SW480 (cell line): Measurements from ENCODE around the gene GAK.

Experiments used
- DNase-seq: peaks from one replicate; pipeline ENCODE4 v3.0.0-alpha.2; 2016; ENCODE audit warnings: low spot score

GAK gene

GRCh38 chr4:869776-870175 lies 62.3 kb downstream of the GAK start:
- no peak for DNase-seq

GRCh38 chr4:868421-868820 lies 63.7 kb downstream of the GAK start:
- DNase-seq = no peak

- DNase-seq = no peak
Observed at GRCh38 chr4:867526-868250, 64.4 kb downstream of the GAK start.

GRCh38 chr4:866761-867390 lies 65.2 kb downstream of the GAK start:
- no peak for DNase-seq

GRCh38 chr4:866068-866760 lies 65.9 kb downstream of the GAK start:
- no peak for DNase-seq

- DNase-seq = no peak
Observed at GRCh38 chr4:865572-865971, 66.5 kb downstream of the GAK start.

GRCh38 chr4:865121-865465 lies 67.0 kb downstream of the GAK start:
- DNase-seq = no peak

- DNase-seq = no peak
Observed at GRCh38 chr4:864456-865120, 67.5 kb downstream of the GAK start.

- DNase-seq = no peak
Observed at GRCh38 chr4:860561-860960, 71.6 kb downstream of the GAK start.

GRCh38 chr4:859496-859895 lies 72.6 kb downstream of the GAK start:
- no peak for DNase-seq

GRCh38 chr4:858831-859451 lies 73.2 kb downstream of the GAK start:
- no peak for DNase-seq

GRCh38 chr4:858041-858481 lies 74.1 kb downstream of the GAK start:
- no peak for DNase-seq

- DNase-seq = no peak
Observed at GRCh38 chr4:857461-857860, 74.7 kb downstream of the GAK start.

- DNase-seq = no peak
Observed at GRCh38 chr4:856225-856901, 75.8 kb downstream of the GAK start.

- DNase-seq = no peak
Observed at GRCh38 chr4:855880-856224, 76.3 kb downstream of the GAK start.

GRCh38 chr4:854356-854755 lies 77.8 kb downstream of the GAK start:
- DNase-seq = no peak

GRCh38 chr4:853416-853781 lies 78.7 kb downstream of the GAK start:
- no peak for DNase-seq

- no peak for DNase-seq
Observed at GRCh38 chr4:851701-852430, 80.2 kb downstream of the GAK start.

GRCh38 chr4:850323-850945 lies 81.7 kb downstream of the GAK start:
- no peak for DNase-seq

- DNase-seq = no peak
Observed at GRCh38 chr4:849478-850175, 82.5 kb downstream of the GAK start.
